Measurements from ENCODE around the gene ESPN. TPM values are rescaled to one million over a fixed set of nuclear protein-coding genes. Genes with fewer than 3 reads are reported as not detected.

The ESPN gene
- total RNA-seq, 2 experiments from 2014 or later = not detected

DNA sequence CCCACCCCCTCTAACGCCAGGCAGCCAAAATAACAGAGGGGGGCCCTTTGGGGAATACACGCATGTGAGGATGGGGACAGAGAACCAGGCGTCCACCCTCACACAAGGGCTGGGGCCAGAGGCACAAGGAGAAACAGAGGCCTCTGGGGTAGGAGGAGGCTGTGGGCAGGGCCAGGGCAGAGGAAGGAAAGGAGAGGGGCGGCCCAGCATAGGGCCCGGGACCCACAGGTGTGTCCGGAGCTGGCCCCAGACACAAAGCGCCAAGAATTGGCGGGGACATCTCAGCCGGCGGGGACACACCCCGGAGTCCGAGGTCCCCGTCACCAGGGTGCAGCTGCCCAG lies 60.2 kb downstream of the ESPN start:
- no peak for DNase-seq (ENCODE audit: low spot score)
- Histone ChIP-seq H3K4me1 (ENCODE audit: insufficient read depth, low read length, poor library complexity, severe bottlenecking) (peaks cover 4% of the 10 kb centered on the region), H3K79me2 (ENCODE audit: insufficient read depth, low read depth, low read length) (no peaks in the 10 kb centered on the region), H3K9me2 (ENCODE audit: insufficient read depth, low read length) (no peaks in the 10 kb centered on the region), H3K36me3 (ENCODE audit: insufficient read depth, low read length) (no peaks in the 10 kb centered on the region), H4K20me1 (ENCODE audit: insufficient read depth, low read length) (no peaks in the 10 kb centered on the region), H3K4me3 (ENCODE audit: low read depth, low read length, poor library complexity, severe bottlenecking) (no peak overlapping the region), H3K4me2 (ENCODE audit: low read length) (no peak overlapping the region), H2AFZ (ENCODE audit: low read length) (no peak overlapping the region), H3K9me3 (ENCODE audit: low read length) (no peaks in the 10 kb centered on the region), H3K27ac (ENCODE audit: low read depth, low read length, poor library complexity, severe bottlenecking) (no peak overlapping the region)
- intact Hi-C loops (cut with micrococcal nuclease; ENCODE audit: unreplicated experiment) = loop anchor here (5.0 to 10.0 kb wide), 2 partner anchors 38 to 730 kb away; no protein-coding TSS in a partner anchor
- ChIA-PET CTCF (ENCODE audit: unreplicated experiment) (no interaction called here), POLR2A (no interaction called here)
- TF ChIP-seq CTCF (conservative IDR thresholded peaks at IDR 0.05; ENCODE audit: low read length) (no peak), EZH2phosphoT487 (IDR thresholded peaks at IDR 0.05; ENCODE audit: borderline replicate concordance, low read depth, low read length) (no peak)
- BruUV-seq (replicated peaks) = no TSS peak

DNA sequence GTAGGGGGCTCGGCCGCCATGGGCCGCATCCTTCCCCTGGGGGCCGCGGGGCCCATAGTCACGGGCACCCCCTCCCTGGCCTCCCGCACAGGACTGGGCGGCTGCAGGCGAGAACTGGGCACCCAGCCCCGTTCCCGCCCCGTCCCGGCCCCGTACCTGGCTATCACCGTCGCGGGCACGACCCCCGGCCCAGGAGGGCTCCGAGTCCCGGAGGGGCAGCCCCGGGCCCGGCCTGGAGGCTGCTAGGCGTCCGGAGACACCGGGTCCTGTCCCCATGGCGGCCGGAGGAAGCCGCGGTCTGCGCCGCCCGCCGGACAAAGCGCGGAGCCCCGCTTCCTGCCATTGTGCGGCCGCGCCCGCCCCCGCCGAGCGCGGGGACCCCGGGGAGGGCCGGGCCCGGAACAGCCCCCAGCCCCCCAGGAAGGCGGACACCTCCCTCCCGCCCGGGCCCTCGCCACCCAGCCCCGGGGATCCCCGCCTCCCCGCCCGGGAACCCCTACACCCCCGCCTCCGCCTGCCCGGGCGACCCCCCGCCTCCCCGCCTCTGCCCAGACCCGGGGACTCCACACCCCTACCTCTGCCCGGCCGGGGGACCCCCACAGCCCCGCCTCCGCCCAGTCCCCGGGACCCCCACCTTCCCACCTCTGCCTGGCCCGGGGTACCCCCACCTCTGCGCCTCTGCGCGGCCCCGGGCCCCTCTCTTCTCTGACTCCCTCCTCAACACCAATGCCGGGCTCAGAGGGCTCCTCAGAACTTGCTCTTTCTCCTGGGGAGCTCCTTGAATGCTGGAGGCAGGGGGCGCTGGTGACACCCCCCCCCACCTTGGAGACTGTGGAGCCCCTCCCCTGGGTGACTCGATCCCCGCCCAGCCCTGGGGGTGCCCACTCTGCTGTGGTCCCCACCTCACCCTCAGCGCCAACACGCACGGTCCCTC lies 60.9 kb downstream of the ESPN start:
- CTCF ChIA-PET (ENCODE audit: unreplicated experiment) = interaction anchor here (0.8 kb wide), 2 partner anchors 27 to 48 kb away, joined by 3 to 8 read pairs; no protein-coding TSS in a partner anchor
- H4K20me1 ChIP-seq (ENCODE audit: insufficient read depth, low read length) = no peaks in the 10 kb centered on the region
- no peaks in the 10 kb centered on the region for H3K79me2 ChIP-seq (ENCODE audit: insufficient read depth, low read depth, low read length)
- H3K4me1 ChIP-seq (ENCODE audit: insufficient read depth, low read length, poor library complexity, severe bottlenecking) = peaks cover 4% of the 10 kb centered on the region
- DNase-seq (ENCODE audit: low spot score) = no peak
- no peaks in the 10 kb centered on the region for H3K9me3 ChIP-seq (ENCODE audit: low read length)
- no peak overlapping the region for H3K4me3 ChIP-seq (ENCODE audit: low read depth, low read length, poor library complexity, severe bottlenecking)
- POLR2A ChIA-PET = no interaction called here
- no peak overlapping the region for H3K4me2 ChIP-seq (ENCODE audit: low read length)
- no peak for TF ChIP-seq CTCF (conservative IDR thresholded peaks at IDR 0.05; ENCODE audit: low read length)
- no peak for TF ChIP-seq EZH2phosphoT487 (IDR thresholded peaks at IDR 0.05; ENCODE audit: borderline replicate concordance, low read depth, low read length)
- intact Hi-C loops (cut with micrococcal nuclease; ENCODE audit: unreplicated experiment) = loop anchor here (1.0 to 10.0 kb wide), 3 partner anchors 37 to 729 kb away; no protein-coding TSS in a partner anchor
- H3K36me3 ChIP-seq (ENCODE audit: insufficient read depth, low read length) = no peaks in the 10 kb centered on the region
- no peaks in the 10 kb centered on the region for H3K9me2 ChIP-seq (ENCODE audit: insufficient read depth, low read length)
- BruUV-seq (replicated peaks) = no TSS peak
- no peak overlapping the region for H2AFZ ChIP-seq (ENCODE audit: low read length)
- no peak overlapping the region for H3K27ac ChIP-seq (ENCODE audit: low read depth, low read length, poor library complexity, severe bottlenecking)

All from OCI-LY7 (cell line).